GM19452 (cell line): Measurements from ENCODE around the gene CHRND.

Experiments used
- ATAC-seq: cut with Tn5 transposase; IDR thresholded peaks from one replicate; pipeline ENCODE4 v1.9.1; 2021; ENCODE audit not compliant: unreplicated experiment

The CHRND gene

DNA sequence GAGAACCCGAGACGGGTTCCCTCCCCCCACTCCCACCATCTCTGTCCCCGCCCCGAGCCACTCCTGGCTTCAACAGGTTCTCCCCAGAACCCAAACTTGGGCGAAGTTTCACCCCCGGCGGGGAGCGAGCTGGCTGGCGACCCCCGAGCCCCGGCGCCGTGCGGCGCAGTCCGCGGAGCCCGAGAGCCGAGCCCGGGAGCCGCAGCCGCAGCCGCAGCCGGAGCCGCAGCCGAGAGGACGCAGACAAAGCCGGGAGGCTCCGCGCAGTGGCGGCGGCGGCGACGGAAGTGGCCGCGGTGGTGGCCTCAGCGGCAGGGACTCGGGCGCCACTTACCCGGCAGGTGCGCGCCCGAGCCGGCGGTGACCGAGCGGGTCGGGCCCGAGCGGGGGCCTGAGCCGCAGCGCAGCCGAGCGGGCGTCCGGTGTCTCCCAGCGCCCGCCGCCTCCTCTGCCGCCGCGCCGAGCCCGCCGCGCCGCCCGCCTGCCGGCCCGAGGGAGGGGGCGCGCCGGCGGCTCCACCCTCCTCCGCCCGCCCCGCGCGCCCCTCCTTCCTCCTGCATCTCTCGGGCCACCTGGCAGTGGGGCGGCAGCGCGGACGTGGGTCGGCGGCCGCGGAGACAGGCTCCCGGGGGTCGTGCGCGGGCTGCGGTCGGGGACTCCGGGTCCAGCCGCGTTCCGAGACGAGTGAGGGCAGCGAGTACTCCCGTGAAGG, 38.4 kb upstream of the CHRND start, which contains the start of gene ECEL1:
ECEL1 (minus strand) TSS at position 450 of the 712 bp plus-strand sequence. CDS start 1,181 bp downstream, outside the sequence.
- no peak for ATAC-seq

DNA sequence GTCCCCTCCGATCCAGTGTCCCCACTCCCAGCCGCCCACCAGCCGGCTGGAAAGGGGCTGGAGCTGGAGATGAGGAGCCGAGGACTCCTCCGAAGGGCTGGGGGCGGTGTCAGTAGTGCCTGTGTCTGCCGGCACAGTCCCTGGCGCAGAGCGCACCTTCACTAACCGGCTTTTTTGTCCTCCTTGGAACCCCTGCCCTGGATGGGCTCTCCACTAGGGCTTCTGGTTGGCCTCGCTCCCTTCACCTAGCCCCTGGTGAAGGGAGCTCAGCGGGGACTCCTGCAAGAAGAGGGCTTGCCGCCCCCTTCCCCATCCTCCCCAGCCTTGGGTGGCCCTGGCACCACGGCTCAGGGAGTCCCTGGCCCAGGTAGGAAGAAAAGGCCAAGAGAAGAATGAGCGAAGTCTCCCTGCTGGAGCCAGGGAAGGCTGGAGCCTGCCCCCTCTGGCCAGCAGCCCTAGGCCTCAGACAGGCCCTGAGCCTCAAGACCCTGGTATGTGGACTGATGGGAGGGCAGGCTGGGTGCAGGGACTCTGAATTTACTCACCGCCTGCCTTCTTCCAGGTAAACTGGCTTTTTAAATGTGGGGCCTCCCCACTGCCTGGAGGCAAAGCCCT, 37.8 kb upstream of the CHRND start:
- ATAC-seq: no peak

DNA sequence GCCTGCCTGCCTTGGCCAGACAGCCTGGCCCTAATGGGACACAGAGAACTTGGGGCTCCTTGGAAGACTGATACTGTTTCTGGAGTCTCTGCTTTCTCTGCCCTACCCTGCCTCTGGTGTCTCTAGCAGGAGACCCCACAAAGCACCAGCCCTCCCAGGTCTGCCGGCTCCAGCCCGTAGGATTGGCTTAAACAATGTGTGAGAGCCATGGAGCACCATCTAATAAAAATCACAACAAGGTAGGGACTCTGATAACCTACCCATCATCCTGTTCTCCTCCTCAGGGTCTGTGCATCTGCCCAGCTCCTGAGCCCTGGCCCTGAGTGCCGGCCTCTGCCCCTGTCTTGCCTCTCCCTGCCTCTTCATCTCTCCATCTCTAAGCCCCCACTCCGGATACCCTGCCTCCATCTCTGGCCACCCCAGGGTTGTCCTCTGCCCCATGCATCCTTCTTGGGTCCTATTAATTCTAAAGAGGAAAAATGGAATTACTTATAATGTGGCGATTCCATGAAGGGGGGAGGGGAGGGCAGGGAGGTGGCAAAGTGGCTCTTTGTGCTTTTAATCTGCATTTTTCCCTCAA, 37.1 kb upstream of the CHRND start:
- no peak for ATAC-seq

GRCh38 chr2:232489516-232490220, 36.3 kb upstream of the CHRND start:
- ATAC-seq: no peak

DNA sequence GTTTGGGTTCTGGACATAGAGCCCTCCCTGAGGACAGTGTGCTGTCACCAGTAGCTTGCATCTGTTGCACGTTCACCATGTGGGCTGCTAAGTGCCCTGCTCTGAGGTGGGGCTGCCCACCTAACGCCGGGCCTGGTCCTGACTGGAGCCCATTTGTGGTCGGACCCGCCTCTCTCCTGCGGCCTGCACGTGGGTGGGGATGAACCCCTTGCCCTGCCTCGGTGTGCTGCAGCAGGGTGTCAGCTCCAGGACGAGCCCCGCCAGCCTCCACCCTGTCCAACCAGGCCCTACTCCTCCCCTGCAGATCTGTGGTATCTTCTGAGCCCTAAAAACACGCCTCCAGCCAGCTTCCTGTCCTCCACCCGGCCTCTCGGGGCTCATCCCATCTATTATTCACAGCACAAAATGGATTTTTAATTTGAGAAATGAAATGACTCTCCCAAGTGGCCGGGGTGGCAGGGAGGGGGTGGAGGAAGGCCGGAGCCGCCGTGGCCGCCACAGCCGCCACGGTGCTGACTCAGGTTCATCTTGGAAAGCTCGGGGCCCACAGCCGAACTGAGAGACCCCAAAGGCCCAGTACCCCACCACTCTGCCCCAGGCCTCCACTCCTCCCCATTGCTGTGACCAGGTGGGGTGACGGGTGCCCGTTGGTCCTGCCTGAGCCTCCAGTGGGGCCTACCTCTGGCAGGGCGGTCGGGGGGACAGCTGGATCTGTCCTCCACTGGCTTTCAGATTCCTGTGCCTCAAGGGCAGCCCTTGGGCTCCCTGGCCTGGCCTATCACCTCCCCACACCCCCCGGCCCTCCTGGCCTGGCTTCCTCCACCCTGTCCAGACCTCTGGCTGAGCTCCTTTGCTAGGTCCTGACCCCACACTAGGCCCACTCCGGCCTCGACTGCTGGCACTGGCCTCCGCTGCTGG, 35.5 kb upstream of the CHRND start:
- ATAC-seq: no peak

GRCh38 chr2:232491139-232491780, 34.7 kb upstream of the CHRND start:
- no peak for ATAC-seq

GRCh38 chr2:232492236-232492848, 33.6 kb upstream of the CHRND start:
- no peak for ATAC-seq

DNA sequence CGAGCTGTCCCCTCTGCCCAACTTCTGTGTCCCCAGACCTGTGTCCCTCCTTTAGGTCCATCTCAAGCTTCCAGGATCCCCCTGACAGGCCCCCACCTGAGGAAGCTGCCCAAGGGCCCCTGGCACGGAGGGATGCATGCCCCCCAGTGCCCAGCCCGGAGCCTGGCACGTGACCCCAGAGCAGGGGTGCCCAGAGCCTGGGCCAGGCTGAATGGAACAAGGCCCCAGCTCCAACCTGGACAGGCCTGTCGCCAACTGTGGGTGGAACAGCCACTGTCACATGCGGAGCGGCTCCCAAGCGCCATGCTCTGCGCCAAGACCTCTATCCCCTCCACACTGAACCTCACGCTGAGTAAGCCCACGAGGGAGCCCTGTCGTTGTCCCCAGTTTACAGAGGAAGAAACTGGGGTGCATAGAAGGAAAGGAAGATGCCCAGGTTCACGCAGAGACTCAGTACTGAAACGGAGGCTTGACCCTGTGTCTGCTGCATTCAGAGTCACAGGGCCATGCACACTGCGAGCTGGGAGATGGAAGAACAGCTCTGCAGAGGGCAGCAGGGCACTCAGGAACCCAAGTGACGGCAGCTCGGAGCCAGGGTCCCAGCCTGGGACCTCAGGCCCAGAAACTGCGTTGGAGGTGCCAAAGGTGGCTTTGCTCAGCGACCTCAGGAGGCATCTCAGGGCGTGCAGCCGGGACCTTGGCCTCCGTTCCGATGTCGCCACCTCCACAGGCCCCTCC, 32.8 kb upstream of the CHRND start:
- ATAC-seq: no peak

GRCh38 chr2:232493701-232494474, 32.1 kb upstream of the CHRND start:
- ATAC-seq: no peak

DNA sequence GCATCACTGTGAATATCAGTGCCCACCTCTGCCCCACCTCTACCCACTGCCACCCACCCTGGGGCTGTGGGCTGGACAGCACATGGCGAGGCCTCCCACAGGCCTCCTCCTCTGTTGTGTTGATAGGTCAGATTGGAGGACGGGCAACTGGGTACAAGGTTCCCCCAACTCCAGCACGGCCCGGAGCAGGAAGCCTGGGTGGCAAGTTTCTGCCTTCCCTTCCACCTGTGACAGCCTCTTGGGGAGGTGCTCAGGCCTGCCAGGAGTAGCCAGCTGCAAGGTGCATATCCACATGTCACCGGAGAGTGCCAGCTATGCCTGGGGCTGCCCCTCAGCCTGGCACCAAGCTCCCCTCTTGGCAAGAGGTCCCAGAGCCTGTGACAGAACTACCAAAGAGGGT, 31.4 kb upstream of the CHRND start:
- no peak for ATAC-seq

DNA sequence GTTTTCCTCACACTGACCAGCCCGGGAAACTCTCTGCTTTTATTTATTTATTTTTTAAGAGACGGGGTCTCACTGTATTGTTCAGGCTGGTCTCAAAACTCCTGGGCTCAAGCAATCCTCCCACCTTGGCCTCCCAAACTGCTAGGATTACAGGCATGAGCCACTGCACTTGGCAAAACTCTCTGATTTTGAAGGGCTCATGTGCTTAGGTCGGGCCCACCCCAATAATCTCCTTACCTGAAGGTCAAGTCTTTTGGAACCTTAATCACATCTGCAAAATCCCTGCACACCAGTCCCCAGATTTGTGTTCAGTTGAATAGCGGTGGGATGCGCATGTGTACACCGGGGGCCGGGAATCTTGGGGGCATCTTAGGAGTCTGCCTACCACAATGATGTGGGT, 30.7 kb upstream of the CHRND start:
- no peak for ATAC-seq

DNA sequence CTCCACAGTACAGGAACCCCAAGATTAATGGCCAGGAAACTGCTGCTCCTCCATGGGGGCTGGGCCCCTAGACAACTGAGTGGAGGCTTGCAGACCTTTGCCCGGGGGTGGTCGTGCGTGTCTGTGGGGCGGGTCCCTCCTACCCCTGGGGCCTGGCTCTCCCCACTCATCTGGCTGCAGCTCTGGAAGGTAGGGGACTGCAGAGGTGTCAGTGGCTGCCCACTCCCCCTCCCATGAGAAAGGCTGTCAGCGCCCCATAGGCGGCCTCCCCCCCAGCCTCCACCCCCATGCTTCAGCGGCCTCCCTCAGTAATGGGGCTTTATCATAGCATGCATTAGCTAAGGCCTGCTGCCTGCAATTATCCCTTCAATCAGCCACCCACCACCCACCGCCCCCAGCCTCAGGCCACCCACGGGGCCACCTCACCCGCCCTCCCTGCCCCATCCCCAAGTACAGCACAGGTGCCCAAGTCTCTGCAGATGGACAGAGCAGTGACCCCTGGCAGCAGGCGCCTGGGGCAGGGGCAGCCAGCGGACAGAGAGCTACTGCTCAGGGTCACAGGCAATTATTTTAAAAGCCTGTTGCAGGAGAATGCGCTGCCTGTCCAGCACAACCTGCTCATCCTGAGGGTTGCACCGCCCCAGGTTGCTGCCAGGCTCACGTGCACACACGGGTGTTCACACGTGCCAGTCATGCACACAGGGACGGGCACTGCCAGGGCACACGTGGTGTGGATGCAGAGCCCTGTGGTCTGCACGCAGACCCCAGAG, 29.3 kb upstream of the CHRND start:
- no peak for ATAC-seq

DNA sequence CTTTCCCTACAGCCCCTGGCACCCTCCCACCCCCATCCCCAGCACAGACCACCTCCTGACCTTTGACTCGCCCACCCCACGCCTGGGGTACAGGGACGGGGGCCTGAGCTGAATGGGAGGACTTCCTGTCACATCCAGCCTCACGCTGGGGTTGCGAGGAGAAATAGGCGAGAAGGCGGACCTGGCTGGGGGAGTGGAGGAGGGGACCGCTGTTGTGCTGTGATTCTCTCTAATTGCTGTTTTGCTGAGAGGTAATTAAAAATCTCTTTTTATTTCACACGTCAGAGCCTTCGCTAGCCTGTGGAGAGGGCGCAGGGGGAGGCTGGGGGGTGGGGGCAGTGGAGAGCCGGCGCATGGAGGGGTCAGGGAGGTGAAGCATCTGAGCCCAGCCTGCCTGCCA, 28.6 kb upstream of the CHRND start:
- no peak for ATAC-seq

- ATAC-seq: no peak
Measured at GRCh38 chr2:232498452-232498851, 27.5 kb upstream of the CHRND start.

GRCh38 chr2:232501331-232501771, 24.6 kb upstream of the CHRND start:
- no peak for ATAC-seq

DNA sequence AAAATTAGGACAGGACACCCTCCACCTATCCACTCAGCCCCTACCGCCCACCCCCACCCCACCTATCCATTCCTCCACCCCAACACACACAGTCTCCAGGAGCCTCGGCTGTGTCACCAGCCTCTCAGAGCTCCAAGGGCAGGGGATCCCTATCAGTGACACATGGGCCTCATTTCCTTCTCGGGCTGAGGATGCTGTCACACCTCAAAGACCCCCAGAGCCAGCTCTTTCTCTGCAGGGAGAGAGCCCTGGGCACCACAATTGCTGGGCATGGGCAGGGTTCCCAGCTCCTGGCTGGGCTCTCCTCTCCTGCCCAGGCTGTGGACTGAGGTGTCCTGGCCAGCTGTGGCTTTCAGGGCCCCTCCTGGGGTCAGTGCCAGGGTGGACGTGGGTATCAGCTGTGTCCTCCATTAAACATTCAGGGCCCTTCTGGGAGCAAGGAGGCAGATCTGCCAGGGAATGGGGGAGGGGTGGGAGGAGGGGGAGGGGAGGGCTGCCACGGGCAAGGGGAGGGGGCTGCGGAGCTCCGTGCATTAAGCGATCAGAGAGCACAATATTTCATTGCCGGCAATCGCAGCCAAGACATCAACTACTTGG, 24.1 kb upstream of the CHRND start:
- ATAC-seq: no peak

- ATAC-seq: no peak
Measured at GRCh38 chr2:232502511-232502910, 23.4 kb upstream of the CHRND start.
